ENCODE results near the gene GTF3C5.

DNA sequence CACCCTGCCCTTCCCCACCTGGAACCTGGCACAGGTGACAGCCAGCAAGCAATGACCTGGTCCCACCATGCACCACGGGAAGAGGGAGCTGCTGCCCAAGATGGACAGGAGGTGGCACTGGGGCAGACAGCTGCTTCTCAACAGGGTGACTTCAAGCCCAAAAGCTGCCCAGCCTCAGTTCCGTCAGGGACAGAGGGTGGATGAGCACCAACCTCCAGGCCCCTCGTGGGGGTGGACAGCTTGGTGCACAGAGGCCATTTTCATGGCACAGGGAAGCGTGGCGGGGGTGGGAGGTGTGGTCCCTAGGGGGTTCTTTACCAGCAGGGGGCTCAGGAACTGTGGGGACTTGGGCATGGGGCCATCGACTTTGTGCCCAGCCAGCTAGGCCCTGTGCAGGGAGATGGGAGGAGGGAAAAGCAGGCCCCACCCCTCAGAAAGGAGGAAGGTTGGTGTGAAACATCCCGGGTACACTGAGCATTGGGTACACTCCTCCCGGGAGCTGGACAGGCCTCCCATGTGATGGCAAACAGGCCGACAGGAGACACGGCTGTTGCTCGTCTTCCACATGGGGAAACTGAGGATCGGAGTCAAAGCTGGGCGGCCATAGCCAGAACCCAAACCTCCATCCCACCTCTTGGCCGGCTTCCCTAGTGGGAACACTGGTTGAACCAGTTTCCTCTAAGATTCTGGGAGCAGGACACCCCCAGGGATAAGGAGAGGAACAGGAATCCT, 32.9 kb downstream of the GTF3C5 start:
- TF ChIP-seq CTCF (IDR thresholded peaks at IDR 0.05) (no peak), POLR2A (IDR thresholded peaks at IDR 0.05) (no peak), EP300 (IDR thresholded peaks at IDR 0.05) (no peak)
